DND-41 (cell line): ENCODE results near the gene RNF168.
"Not testable (repeated sequence)": the region's sequence is repeated elsewhere in the genome, so short reads cannot be mapped to it uniquely, and the experiment has no call there.

Experiments used
- CTCF ChIP-seq: IDR thresholded peaks from 2 replicates; pipeline ENCODE4 v1.5.1; 2012; ENCODE audit warnings: borderline replicate concordance, low read length, moderate library complexity, mild to moderate bottlenecking; ENCODE audit not compliant: poor library complexity, severe bottlenecking; ENCODE audit errors: extremely low read depth
- EZH2 ChIP-seq: IDR thresholded peaks from 3 replicates; pipeline ENCODE4 v1.6.1; 2012; ENCODE audit warnings: borderline replicate concordance, low read depth, mild to moderate bottlenecking, moderate library complexity, low read length, inconsistent platforms; ENCODE audit not compliant: severe bottlenecking

GRCh38 chr3:196424421-196424820 lies 79.1 kb downstream of the RNF168 start:
- TF ChIP-seq CTCF, EZH2: not testable (repeated sequence)
